ENCODE results near the gene SNORC. TPM values are rescaled to one million over a fixed set of nuclear protein-coding genes. Genes with fewer than 3 reads are reported as not detected.

The SNORC gene
- total RNA-seq, 2 experiments from 2014 or later = 0.13 to 1.4 TPM

GRCh38 chr2:232898592-232899543 lies 28.8 kb downstream of the SNORC start:
- H3K4me1 ChIP-seq (ENCODE audit: insufficient read depth, low read length, poor library complexity, severe bottlenecking) = no peaks in the 10 kb centered on the region
- no peak overlapping the region for H3K27ac ChIP-seq (ENCODE audit: low read depth, low read length, poor library complexity, severe bottlenecking)
- H4K20me1 ChIP-seq (ENCODE audit: insufficient read depth, low read length) = no peaks in the 10 kb centered on the region
- TF ChIP-seq CTCF (conservative IDR thresholded peaks at IDR 0.05; ENCODE audit: low read length) = no peak
- TF ChIP-seq EZH2phosphoT487 (IDR thresholded peaks at IDR 0.05; ENCODE audit: borderline replicate concordance, low read depth, low read length) = no peak
- no peaks in the 10 kb centered on the region for H3K79me2 ChIP-seq (ENCODE audit: insufficient read depth, low read depth, low read length)
- CTCF ChIA-PET (ENCODE audit: unreplicated experiment) = no interaction called here
- H3K4me3 ChIP-seq (ENCODE audit: low read depth, low read length, poor library complexity, severe bottlenecking) = no peak overlapping the region
- intact Hi-C loops (cut with micrococcal nuclease; ENCODE audit: unreplicated experiment) = no loop called here
- H3K4me2 ChIP-seq (ENCODE audit: low read length) = no peak overlapping the region
- POLR2A ChIA-PET = no interaction called here
- no TSS peak for BruUV-seq (replicated peaks)
- H3K36me3 ChIP-seq (ENCODE audit: insufficient read depth, low read length) = no peaks in the 10 kb centered on the region
- no peaks in the 10 kb centered on the region for H3K9me3 ChIP-seq (ENCODE audit: low read length)
- no peaks in the 10 kb centered on the region for H3K9me2 ChIP-seq (ENCODE audit: insufficient read depth, low read length)
- no peak for DNase-seq (ENCODE audit: low spot score)
- H2AFZ ChIP-seq (ENCODE audit: low read length) = no peak overlapping the region

GRCh38 chr2:232900811-232901735 lies 31.0 kb downstream of the SNORC start:
- Histone ChIP-seq H3K9me2 (ENCODE audit: insufficient read depth, low read length) (no peaks in the 10 kb centered on the region), H3K4me1 (ENCODE audit: insufficient read depth, low read length, poor library complexity, severe bottlenecking) (no peaks in the 10 kb centered on the region), H4K20me1 (ENCODE audit: insufficient read depth, low read length) (no peaks in the 10 kb centered on the region), H2AFZ (ENCODE audit: low read length) (no peak overlapping the region), H3K36me3 (ENCODE audit: insufficient read depth, low read length) (no peaks in the 10 kb centered on the region), H3K79me2 (ENCODE audit: insufficient read depth, low read depth, low read length) (no peaks in the 10 kb centered on the region), H3K4me3 (ENCODE audit: low read depth, low read length, poor library complexity, severe bottlenecking) (no peak overlapping the region), H3K9me3 (ENCODE audit: low read length) (no peaks in the 10 kb centered on the region), H3K27ac (ENCODE audit: low read depth, low read length, poor library complexity, severe bottlenecking) (no peak overlapping the region), H3K4me2 (ENCODE audit: low read length) (no peak overlapping the region)
- DNase-seq (ENCODE audit: low spot score) = no peak
- intact Hi-C loops (cut with micrococcal nuclease; ENCODE audit: unreplicated experiment) = no loop called here
- TF ChIP-seq EZH2phosphoT487 (IDR thresholded peaks at IDR 0.05; ENCODE audit: borderline replicate concordance, low read depth, low read length) = no peak
- no TSS peak for BruUV-seq (replicated peaks)
- ChIA-PET POLR2A (interaction anchor here (0.5 kb wide), 1 partner anchor 226 kb away, joined by 4 read pairs; no protein-coding TSS in a partner anchor), CTCF (ENCODE audit: unreplicated experiment) (no interaction called here)

Data from OCI-LY7 (cell line).